Pancreas (tissue), 8 donors: Measurements from ENCODE around the gene VENTX. TPM values are rescaled to one million over a fixed set of nuclear protein-coding genes. Genes with fewer than 3 reads are reported as not detected.

ENCODE experiments used
- microRNA-seq, 2 donors: library from miRNA; unstranded; fragments of <30 nt; microRNA quantifications; one replicate each; pipeline versions ENCODE4 to v1.1.0, GENCODE V29; 2019 to 2020
- polyA plus RNA-seq, 2 donors: library from polyadenylated mRNA; stranded (reverse); fragments of 200-250 nt; gene quantifications; one replicate each; pipeline ENCODE4 v1.2.3, GENCODE V29; 2013
- total RNA-seq, 6 donors: library from RNA; stranded (reverse); fragmentation: NEBNext Ultra II Directional in 4 of 6; extraction: Animal tissue kit (Norgen Biotek cat#: 25700) in 4 of 6; gene quantifications; one replicate each; pipeline versions ENCODE4 v1.2.1 to v1.2.4, GENCODE V29; 2021 to 2023
- donor health status: healthy with polysubstance abuse.
- donor health status: DM: no; HTN: no; CAD: no; lungs with moderate emphysema.
- donor health status: DM: no; HTN: no; CAD: no.
- donor health status: Bipolar disorder and iron deficiency.
- donor health status: DM: yes; HTN: yes; CAD: no.
- donor health status: DM: no; HTN: no; CAD: no.
- donor health status: DM: no; HTN: no; CAD: no.
- donor health status: DM: yes; HTN: yes; CAD: no.

The VENTX gene
- total and polyA plus RNA-seq, 8 donors, result 0.09 to 1.3 (median 0.46) TPM

Small RNA genes lying within 50 kb of the gene (microRNA-seq; reads per million reads assigned to microRNA genes)
- gene MIR202, result 0.59 to 3.1 reads per million in 2 donors

Other genes with a start within 250 kb of the VENTX start
- under 1 TPM in 5 of 6 donors, not detected in 1; 0.03 to 0.12 (median 0.09) TPM for gene ADGRA1, start 149.9 kb upstream of the VENTX start, total RNA-seq
- under 1 TPM; 0.15 to 0.85 TPM for gene ADGRA1, start 149.9 kb upstream of the VENTX start, polyA plus RNA-seq
- under 1 TPM; 0.14 to 0.89 (median 0.61) TPM for gene KNDC1, start 77.6 kb upstream of the VENTX start, total RNA-seq
- 1 to 10 TPM; 1.8 to 3.1 TPM for gene KNDC1, start 77.6 kb upstream of the VENTX start, polyA plus RNA-seq
- gene UTF1, start 7.6 kb upstream of the VENTX start, total RNA-seq, result not detected
- gene UTF1, start 7.6 kb upstream of the VENTX start, polyA plus RNA-seq, result not detected
- gene ADAM8, start 39.0 kb downstream of the VENTX start, total RNA-seq, result 1 to 10 TPM; 2.0 to 9.8 (median 5.0) TPM
- gene ADAM8, start 39.0 kb downstream of the VENTX start, polyA plus RNA-seq, result 1 to 10 TPM; 7.2 to 8.5 TPM
- 10 to 100 TPM; 23.5 to 33.3 (median 28.9) TPM for gene TUBGCP2, start 71.0 kb downstream of the VENTX start, total RNA-seq
- gene TUBGCP2, start 71.0 kb downstream of the VENTX start, polyA plus RNA-seq, result 100 to 1,000 TPM in 1 of 2 donors, 10 to 100 TPM in 1; 97.5 to 161 TPM
- 10 to 100 TPM; 13.3 to 18.7 (median 16.3) TPM for gene ZNF511, start 71.1 kb downstream of the VENTX start, total RNA-seq
- gene ZNF511, start 71.1 kb downstream of the VENTX start, polyA plus RNA-seq, result 10 to 100 TPM; 28.1 to 40.3 TPM
- gene CALY, start 99.0 kb downstream of the VENTX start, total RNA-seq, result 1 to 10 TPM in 4 of 6 donors, under 1 TPM in 2; 0.75 to 7.0 (median 2.3) TPM
- 10 to 100 TPM in 1 of 2 donors, 1 to 10 TPM in 1; 3.7 to 17.8 TPM for gene CALY, start 99.0 kb downstream of the VENTX start, polyA plus RNA-seq
- not detected for gene PRAP1, start 109.5 kb downstream of the VENTX start, total RNA-seq
- gene PRAP1, start 109.5 kb downstream of the VENTX start, polyA plus RNA-seq, result not detected
- 10 to 100 TPM in 2 of 6 donors, 1 to 10 TPM in 4; 6.3 to 19.2 (median 6.7) TPM for gene FUOM, start 120.2 kb downstream of the VENTX start, total RNA-seq
- 10 to 100 TPM; 18.0 to 18.6 TPM for gene FUOM, start 120.2 kb downstream of the VENTX start, polyA plus RNA-seq
- 10 to 100 TPM; 32.4 to 47.2 (median 36.1) TPM for gene ECHS1, start 135.5 kb downstream of the VENTX start, total RNA-seq
- gene ECHS1, start 135.5 kb downstream of the VENTX start, polyA plus RNA-seq, result 10 to 100 TPM; 43.0 to 69.2 TPM
- gene PAOX, start 141.4 kb downstream of the VENTX start, total RNA-seq, result 1 to 10 TPM; 2.8 to 4.9 (median 3.4) TPM
- gene PAOX, start 141.4 kb downstream of the VENTX start, polyA plus RNA-seq, result 1 to 10 TPM; 6.4 to 9.9 TPM
- 10 to 100 TPM; 17.2 to 28.9 (median 21.3) TPM for gene MTG1, start 156.3 kb downstream of the VENTX start, total RNA-seq
- gene MTG1, start 156.3 kb downstream of the VENTX start, polyA plus RNA-seq, result 10 to 100 TPM; 62.2 to 62.9 TPM
- under 1 TPM in 3 of 6 donors, not detected in 3; 0.03 to 0.09 (median 0.06) TPM for gene SPRN, start 186.8 kb downstream of the VENTX start, total RNA-seq
- gene SPRN, start 186.8 kb downstream of the VENTX start, polyA plus RNA-seq, result under 1 TPM; 0.82 to 0.87 TPM
- 1 to 10 TPM in 5 of 6 donors, under 1 TPM in 1; 0.95 to 3.9 (median 2.6) TPM for gene SCART1, start 216.1 kb downstream of the VENTX start, total RNA-seq
- gene SCART1, start 216.1 kb downstream of the VENTX start, polyA plus RNA-seq, result 1 to 10 TPM; 1.2 to 3.9 TPM